Suppressor macrophage treated with lipopolysaccharide for 4 hours (primary cell): ENCODE results near the gene PLK1.
A peak's percentile ranks its signal among the peaks of the same experiment; 100 is the strongest.
"Not testable (repeated sequence)": the region's sequence is repeated elsewhere in the genome, so short reads cannot be mapped to it uniquely, and the experiment has no call there.

Source experiments
- DNase-seq: peaks from one replicate; pipeline ENCODE4 v3.0.0-alpha.2; 2020

PLK1 gene

GRCh38 chr16:23678430-23679273 lies at the start of gene PLK1:
Gene PLK1, plus strand, starts transcription at chr16:23678889. Its CDS starts 44 bp downstream, at chr16:23678933.
- peak; percentile 86 for DNase-seq

GRCh38 chr16:23629516-23629915 lies 49.2 kb upstream of the PLK1 start:
- no peak for DNase-seq

- not testable (repeated sequence) for DNase-seq
Observed at GRCh38 chr16:23631874-23632273, 46.8 kb upstream of the PLK1 start.

GRCh38 chr16:23634461-23635036 lies 44.1 kb upstream of the PLK1 start:
- no peak for DNase-seq

GRCh38 chr16:23635958-23636357 lies 42.7 kb upstream of the PLK1 start:
- no peak for DNase-seq

GRCh38 chr16:23640615-23640930 lies 38.1 kb upstream of the PLK1 start:
- DNase-seq = no peak

- DNase-seq = peak; percentile 97
Observed at GRCh38 chr16:23640931-23641765, 37.5 kb upstream of the PLK1 start, which contains the start of the genes DCTN5 and PALB2. Gene DCTN5, plus strand, starts transcription at chr16:23641466. Its CDS starts 77 bp downstream, at chr16:23641543. Gene PALB2, minus strand, starts transcription at chr16:23641310. Its CDS starts 153 bp downstream, at chr16:23641157.

GRCh38 chr16:23642246-23642774 lies 36.4 kb upstream of the PLK1 start:
- no peak for DNase-seq

GRCh38 chr16:23650674-23651416 lies 27.8 kb upstream of the PLK1 start:
- no peak for DNase-seq

- no peak for DNase-seq
Observed at GRCh38 chr16:23651943-23652468, 26.7 kb upstream of the PLK1 start.

- no peak for DNase-seq
Observed at GRCh38 chr16:23663918-23664317, 14.8 kb upstream of the PLK1 start.

GRCh38 chr16:23666571-23667354 lies 11.9 kb upstream of the PLK1 start:
- no peak for DNase-seq

GRCh38 chr16:23667355-23667659 lies 11.4 kb upstream of the PLK1 start:
- no peak for DNase-seq

GRCh38 chr16:23668225-23668624 lies 10.5 kb upstream of the PLK1 start:
- no peak for DNase-seq

GRCh38 chr16:23668873-23669272 lies 9.8 kb upstream of the PLK1 start:
- no peak for DNase-seq

- peak; percentile 20 for DNase-seq
Observed at GRCh38 chr16:23670137-23670776, 8.4 kb upstream of the PLK1 start.

GRCh38 chr16:23673971-23674614 lies 4.6 kb upstream of the PLK1 start:
- no peak for DNase-seq

- no peak for DNase-seq
Observed at GRCh38 chr16:23676924-23677480, 1.7 kb upstream of the PLK1 start.

GRCh38 chr16:23679274-23679985 lies 741 bp downstream of the PLK1 start:
- DNase-seq = peak; percentile 35

- no peak for DNase-seq
Observed at GRCh38 chr16:23679986-23680336, 1.3 kb downstream of the PLK1 start.
